CD4-positive, alpha-beta T cell treated with Interleukin-6 at 100 ng/mL for 8 hours (primary cell): ENCODE data around the gene HES5.

Source experiments
- DNase-seq: peaks from one replicate; pipeline ENCODE4 v3.0.0-alpha.2; 2020; ENCODE audit warnings: mixed read lengths, low spot score

HES5 gene

GRCh38 chr1:2514863-2515762 is 14.9 kb downstream of the HES5 start:
- DNase-seq = no peak

- DNase-seq = no peak
Observed at GRCh38 chr1:2513939-2514652, 16.0 kb downstream of the HES5 start.

- DNase-seq = no peak
Observed at GRCh38 chr1:2512862-2513421, 17.1 kb downstream of the HES5 start.

- no peak for DNase-seq
Observed at GRCh38 chr1:2510366-2511155, 19.5 kb downstream of the HES5 start.

- DNase-seq = no peak
Observed at GRCh38 chr1:2509589-2509988, 20.5 kb downstream of the HES5 start.

- no peak for DNase-seq
Observed at GRCh38 chr1:2508751-2509150, 21.3 kb downstream of the HES5 start.

- DNase-seq = no peak
Observed at GRCh38 chr1:2508180-2508579, 21.9 kb downstream of the HES5 start.

- DNase-seq = no peak
Observed at GRCh38 chr1:2507744-2508155, 22.3 kb downstream of the HES5 start.

GRCh38 chr1:2506901-2507565 is 23.0 kb downstream of the HES5 start:
- no peak for DNase-seq

GRCh38 chr1:2506007-2506860 is 23.8 kb downstream of the HES5 start:
- no peak for DNase-seq

GRCh38 chr1:2505461-2505994 is 24.5 kb downstream of the HES5 start:
- no peak for DNase-seq

- DNase-seq = no peak
Observed at GRCh38 chr1:2504949-2505272, 25.2 kb downstream of the HES5 start.

GRCh38 chr1:2504225-2504948 is 25.7 kb downstream of the HES5 start:
- no peak for DNase-seq

GRCh38 chr1:2503554-2504224 is 26.4 kb downstream of the HES5 start:
- DNase-seq = no peak

- no peak for DNase-seq
Observed at GRCh38 chr1:2502661-2503553, 27.2 kb downstream of the HES5 start.

- DNase-seq = no peak
Observed at GRCh38 chr1:2502210-2502609, 27.9 kb downstream of the HES5 start.

GRCh38 chr1:2501820-2502119 is 28.3 kb downstream of the HES5 start:
- no peak for DNase-seq

GRCh38 chr1:2501041-2501819 is 28.8 kb downstream of the HES5 start:
- DNase-seq = no peak
